ENCODE measurements around the gene RARB. TPM values are rescaled to one million over a fixed set of nuclear protein-coding genes. Genes with fewer than 3 reads are reported as not detected.

RARB gene
- total RNA-seq, 1 experiment from 2014 or later = not detected

DNA sequence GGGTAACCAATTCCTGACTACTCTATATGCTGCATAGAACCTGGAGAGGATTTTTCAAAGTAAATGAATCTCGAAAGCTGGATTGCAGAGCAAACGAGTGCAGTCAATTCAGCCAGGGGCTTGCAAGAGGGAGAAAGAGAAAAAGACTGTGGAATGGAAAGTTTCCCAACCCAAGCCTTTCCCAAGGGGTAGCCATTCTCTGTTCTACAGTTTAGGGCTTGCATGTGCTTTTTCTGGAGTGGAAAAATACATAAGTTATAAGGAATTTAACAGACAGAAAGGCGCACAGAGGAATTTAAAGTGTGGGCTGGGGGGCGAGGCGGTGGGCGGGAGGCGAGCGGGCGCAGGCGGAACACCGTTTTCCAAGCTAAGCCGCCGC lies 511 bp upstream of the RARB start:
- no peaks in the 10 kb centered on the region for H4K20me1 ChIP-seq (ENCODE audit: low read length)
- intact Hi-C loops (cut with micrococcal nuclease) = no loop called here

DNA sequence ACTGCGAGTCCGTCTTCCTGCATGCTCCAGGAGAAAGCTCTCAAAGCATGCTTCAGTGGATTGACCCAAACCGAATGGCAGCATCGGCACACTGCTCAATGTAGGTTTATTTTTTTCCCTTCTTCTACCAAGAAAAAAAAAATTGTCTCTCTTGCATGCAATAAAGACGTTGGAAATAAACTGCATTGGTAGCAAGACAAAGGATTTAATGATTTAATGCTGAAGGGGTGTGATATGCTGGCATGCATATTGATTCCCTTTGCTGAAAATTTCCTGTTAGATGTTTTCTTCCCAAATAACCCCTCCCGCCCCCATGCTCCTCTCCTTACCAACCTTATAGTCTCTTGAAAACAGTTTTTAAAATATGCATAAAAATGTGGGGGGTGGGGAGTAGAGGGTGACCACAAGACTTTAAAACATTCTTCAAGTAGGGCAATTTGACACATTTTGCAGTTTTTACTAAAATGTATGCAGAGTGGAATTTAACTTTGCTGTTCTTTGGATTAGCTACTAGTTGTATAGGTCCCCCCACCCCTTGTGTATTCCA lies 799 bp downstream of the RARB start:
- Histone ChIP-seq H3K36me3 (ENCODE audit: low read depth, low read length) (no peaks in the 10 kb centered on the region), H3K9ac (ENCODE audit: low read length) (no peak overlapping the region), H3K4me2 (ENCODE audit: low read length) (no peak overlapping the region), H3K4me3 (ENCODE audit: low read length) (no peak overlapping the region), H3K9me2 (replicated peaks; ENCODE audit: low read length) (no peaks in the 10 kb centered on the region), H4K20me1 (ENCODE audit: low read length) (no peaks in the 10 kb centered on the region), H3K27me3 (ENCODE audit: low read length) (peaks cover 91% of the 10 kb centered on the region), H3K27ac (ENCODE audit: low read length) (no peak overlapping the region), H3K4me1 (ENCODE audit: insufficient read depth, low read length) (0 out of 2 replicates have a peak, but pooled peaks cover 7% of the 10 kb centered on the region), H2AFZ (ENCODE audit: low read length) (no peak overlapping the region), H3K79me2 (ENCODE audit: low read length) (no peaks in the 10 kb centered on the region), H3K9me3 (ENCODE audit: low read length) (no peaks in the 10 kb centered on the region), H3F3A (ENCODE audit: low read length, unreplicated experiment) (no peaks in the 10 kb centered on the region)
- intact Hi-C loops (cut with micrococcal nuclease) = no loop called here
- ATAC-seq (no peak), DNase-seq (no peak)
- ChIA-PET POLR2A (ENCODE audit: unreplicated experiment) (no interaction called here), CTCF (no interaction called here)
- BruUV-seq (replicated peaks) = no TSS peak
- TF ChIP-seq EZH2phosphoT487 (IDR thresholded peaks at IDR 0.05; ENCODE audit: borderline replicate concordance, low read length) (no peak), EZH2 (IDR thresholded peaks at IDR 0.05; ENCODE audit: low read length, unreplicated experiment) (no peak)
- TF ChIP-seq, protein P1, sequence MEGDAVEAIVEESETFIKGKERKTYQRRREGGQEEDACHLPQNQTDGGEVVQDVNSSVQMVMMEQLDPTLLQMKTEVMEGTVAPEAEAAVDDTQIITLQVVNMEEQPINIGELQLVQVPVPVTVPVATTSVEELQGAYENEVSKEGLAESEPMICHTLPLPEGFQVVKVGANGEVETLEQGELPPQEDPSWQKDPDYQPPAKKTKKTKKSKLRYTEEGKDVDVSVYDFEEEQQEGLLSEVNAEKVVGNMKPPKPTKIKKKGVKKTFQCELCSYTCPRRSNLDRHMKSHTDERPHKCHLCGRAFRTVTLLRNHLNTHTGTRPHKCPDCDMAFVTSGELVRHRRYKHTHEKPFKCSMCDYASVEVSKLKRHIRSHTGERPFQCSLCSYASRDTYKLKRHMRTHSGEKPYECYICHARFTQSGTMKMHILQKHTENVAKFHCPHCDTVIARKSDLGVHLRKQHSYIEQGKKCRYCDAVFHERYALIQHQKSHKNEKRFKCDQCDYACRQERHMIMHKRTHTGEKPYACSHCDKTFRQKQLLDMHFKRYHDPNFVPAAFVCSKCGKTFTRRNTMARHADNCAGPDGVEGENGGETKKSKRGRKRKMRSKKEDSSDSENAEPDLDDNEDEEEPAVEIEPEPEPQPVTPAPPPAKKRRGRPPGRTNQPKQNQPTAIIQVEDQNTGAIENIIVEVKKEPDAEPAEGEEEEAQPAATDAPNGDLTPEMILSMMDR (conservative IDR thresholded peaks at IDR 0.05; ENCODE audit: low read depth, low read length) = no peak

More for the DNA sequence above, 511 bp upstream of the RARB start:
- Histone ChIP-seq H3K4me3 (ENCODE audit: low read length) (no peak overlapping the region), H3K4me2 (ENCODE audit: low read length) (no peak overlapping the region), H3K27ac (ENCODE audit: low read length) (no peak overlapping the region), H2AFZ (ENCODE audit: low read length) (no peak overlapping the region), H3K9me3 (ENCODE audit: low read length) (no peaks in the 10 kb centered on the region), H3K4me1 (ENCODE audit: insufficient read depth, low read length) (0 out of 2 replicates have a peak, but pooled peaks cover 7% of the 10 kb centered on the region), H3K27me3 (ENCODE audit: low read length) (peaks cover 86% of the 10 kb centered on the region), H3K9me2 (replicated peaks; ENCODE audit: low read length) (no peaks in the 10 kb centered on the region), H3F3A (ENCODE audit: low read length, unreplicated experiment) (no peaks in the 10 kb centered on the region), H3K36me3 (ENCODE audit: low read depth, low read length) (no peaks in the 10 kb centered on the region), H3K9ac (ENCODE audit: low read length) (no peak overlapping the region), H3K79me2 (ENCODE audit: low read length) (no peaks in the 10 kb centered on the region)
- no TSS peak for BruUV-seq (replicated peaks)
- POLR2A ChIA-PET (ENCODE audit: unreplicated experiment) = no interaction called here
- TF ChIP-seq EZH2 (IDR thresholded peaks at IDR 0.05; ENCODE audit: low read length, unreplicated experiment) (no peak), EZH2phosphoT487 (IDR thresholded peaks at IDR 0.05; ENCODE audit: borderline replicate concordance, low read length) (peak; percentile 39; the same call in 1 of the 2 replicates)
- no peak for DNase-seq
- CTCF ChIA-PET = no interaction called here
- no peak for ATAC-seq

DNA sequence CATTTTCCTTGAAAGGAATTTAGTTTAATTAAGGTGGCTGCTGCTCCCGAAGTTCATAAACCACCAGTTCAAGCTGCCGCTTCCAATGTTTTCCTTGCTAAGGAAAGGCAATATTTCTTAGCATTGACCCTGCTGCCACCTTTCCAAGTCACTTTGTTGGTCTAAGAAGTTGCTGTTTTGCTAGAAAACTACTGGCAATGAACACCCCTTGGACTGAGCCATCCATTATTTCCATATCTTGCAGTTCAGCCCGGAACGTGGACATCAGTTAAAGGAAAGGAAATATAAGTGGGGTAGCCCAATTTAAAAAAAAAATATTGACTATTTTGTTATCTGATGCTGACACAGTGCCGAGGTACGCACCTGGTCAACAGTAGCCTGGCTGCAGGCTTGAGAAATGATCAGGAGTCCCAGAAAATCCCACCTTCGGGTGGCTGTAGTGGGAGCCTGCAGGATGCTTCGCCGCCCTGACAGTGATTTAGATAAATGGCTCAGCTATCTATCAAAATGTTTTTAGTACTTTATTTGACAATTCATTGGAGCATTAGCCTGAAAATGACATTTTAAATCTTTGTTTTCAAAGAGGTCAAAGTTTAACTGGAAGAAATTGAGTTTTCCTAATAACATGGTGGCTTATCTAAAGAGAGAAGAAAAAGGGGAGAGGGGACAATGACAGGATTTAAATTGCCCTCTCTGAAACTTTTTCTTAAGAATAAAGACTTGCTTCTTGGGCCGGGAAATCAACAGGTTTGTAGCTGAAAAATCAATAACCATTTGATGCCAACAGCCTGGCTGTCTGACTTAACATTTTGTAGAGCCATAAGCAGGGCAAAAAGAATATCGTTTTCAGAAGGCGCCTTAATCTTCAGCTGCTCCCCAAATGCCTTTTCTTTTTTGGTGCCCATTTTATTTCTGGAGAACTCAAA lies 1.6 kb downstream of the RARB start:
- H3K4me3 ChIP-seq (ENCODE audit: low read length) = no peak overlapping the region
- TF ChIP-seq, protein P1 (conservative IDR thresholded peaks at IDR 0.05; ENCODE audit: low read depth, low read length) = no peak
- TF ChIP-seq EZH2 (IDR thresholded peaks at IDR 0.05; ENCODE audit: low read length, unreplicated experiment) (no peak), EZH2phosphoT487 (IDR thresholded peaks at IDR 0.05; ENCODE audit: borderline replicate concordance, low read length) (no peak)
- no peaks in the 10 kb centered on the region for H4K20me1 ChIP-seq (ENCODE audit: low read length)
- no peaks in the 10 kb centered on the region for H3K36me3 ChIP-seq (ENCODE audit: low read depth, low read length)
- H3K9ac ChIP-seq (ENCODE audit: low read length) = no peak overlapping the region
- no peak overlapping the region for H3K27ac ChIP-seq (ENCODE audit: low read length)
- DNase-seq (no peak), ATAC-seq (no peak)
- ChIA-PET POLR2A (ENCODE audit: unreplicated experiment) (no interaction called here), CTCF (no interaction called here)
- H3K79me2 ChIP-seq (ENCODE audit: low read length) = no peaks in the 10 kb centered on the region
- no peak overlapping the region for H2AFZ ChIP-seq (ENCODE audit: low read length)
- no peaks in the 10 kb centered on the region for H3K9me3 ChIP-seq (ENCODE audit: low read length)
- no peaks in the 10 kb centered on the region for H3F3A ChIP-seq (ENCODE audit: low read length, unreplicated experiment)
- 0 out of 2 replicates have a peak, but pooled peaks cover 3% of the 10 kb centered on the region for H3K4me1 ChIP-seq (ENCODE audit: insufficient read depth, low read length)
- H3K27me3 ChIP-seq (ENCODE audit: low read length) = peaks cover 86% of the 10 kb centered on the region
- no peak overlapping the region for H3K4me2 ChIP-seq (ENCODE audit: low read length)
- no peaks in the 10 kb centered on the region for H3K9me2 ChIP-seq (replicated peaks; ENCODE audit: low read length)
- no TSS peak for BruUV-seq (replicated peaks)
- intact Hi-C loops (cut with micrococcal nuclease) = no loop called here

Data from PC-3 (cell line).